ENCODE measurements around the gene PDGFD. TPM values are rescaled to one million over a fixed set of nuclear protein-coding genes. Genes with fewer than 3 reads are reported as not detected.

The PDGFD gene
- total and polyA plus RNA-seq, 9 donors = 42.8 to 134 (median 77.9) TPM

GRCh38 chr11:104159356-104159755 lies 4.6 kb downstream of the PDGFD start:
- no peaks in the 10 kb centered on the region for H3K9me3 ChIP-seq
- H3K36me3 ChIP-seq = no peaks in the 10 kb centered on the region
- WGBS, 3 donors = 86 to 91% (median 88%) methylated on average over 1 of the region's 1 CpG
- TF ChIP-seq POLR2A (IDR thresholded peaks at IDR 0.05) = no peak
- TF ChIP-seq, protein P1, sequence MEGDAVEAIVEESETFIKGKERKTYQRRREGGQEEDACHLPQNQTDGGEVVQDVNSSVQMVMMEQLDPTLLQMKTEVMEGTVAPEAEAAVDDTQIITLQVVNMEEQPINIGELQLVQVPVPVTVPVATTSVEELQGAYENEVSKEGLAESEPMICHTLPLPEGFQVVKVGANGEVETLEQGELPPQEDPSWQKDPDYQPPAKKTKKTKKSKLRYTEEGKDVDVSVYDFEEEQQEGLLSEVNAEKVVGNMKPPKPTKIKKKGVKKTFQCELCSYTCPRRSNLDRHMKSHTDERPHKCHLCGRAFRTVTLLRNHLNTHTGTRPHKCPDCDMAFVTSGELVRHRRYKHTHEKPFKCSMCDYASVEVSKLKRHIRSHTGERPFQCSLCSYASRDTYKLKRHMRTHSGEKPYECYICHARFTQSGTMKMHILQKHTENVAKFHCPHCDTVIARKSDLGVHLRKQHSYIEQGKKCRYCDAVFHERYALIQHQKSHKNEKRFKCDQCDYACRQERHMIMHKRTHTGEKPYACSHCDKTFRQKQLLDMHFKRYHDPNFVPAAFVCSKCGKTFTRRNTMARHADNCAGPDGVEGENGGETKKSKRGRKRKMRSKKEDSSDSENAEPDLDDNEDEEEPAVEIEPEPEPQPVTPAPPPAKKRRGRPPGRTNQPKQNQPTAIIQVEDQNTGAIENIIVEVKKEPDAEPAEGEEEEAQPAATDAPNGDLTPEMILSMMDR (IDR thresholded peaks at IDR 0.05) = no peak
- TF ChIP-seq EP300 (IDR thresholded peaks at IDR 0.05) = no peak
- H3K4me3 ChIP-seq = no peak overlapping the region
- intact Hi-C loops (cut with DNase I) = no loop called here
- no peaks in the 10 kb centered on the region for H3K27me3 ChIP-seq
- no peak overlapping the region for H3K27ac ChIP-seq
- H3K4me1 ChIP-seq (ENCODE audit: insufficient read depth) = peaks cover 8% of the 10 kb centered on the region
- no peak for DNase-seq

GRCh38 chr11:104155375-104155774 lies 8.6 kb downstream of the PDGFD start:
- DNase-seq = no peak
- Histone ChIP-seq H3K27ac (no peak overlapping the region), H3K4me3 (no peak overlapping the region), H3K27me3 (no peaks in the 10 kb centered on the region), H3K36me3 (no peaks in the 10 kb centered on the region), H3K4me1 (ENCODE audit: insufficient read depth) (peaks cover 5% of the 10 kb centered on the region), H3K9me3 (no peaks in the 10 kb centered on the region)
- no peak for TF ChIP-seq EP300 (IDR thresholded peaks at IDR 0.05)
- TF ChIP-seq, protein P1 (IDR thresholded peaks at IDR 0.05) = no peak
- TF ChIP-seq POLR2A (IDR thresholded peaks at IDR 0.05) = no peak
- WGBS, 3 donors = 82 to 84% (median 83%) methylated on average over 1 of the region's 1 CpG
- intact Hi-C loops (cut with DNase I) = no loop called here

DNA sequence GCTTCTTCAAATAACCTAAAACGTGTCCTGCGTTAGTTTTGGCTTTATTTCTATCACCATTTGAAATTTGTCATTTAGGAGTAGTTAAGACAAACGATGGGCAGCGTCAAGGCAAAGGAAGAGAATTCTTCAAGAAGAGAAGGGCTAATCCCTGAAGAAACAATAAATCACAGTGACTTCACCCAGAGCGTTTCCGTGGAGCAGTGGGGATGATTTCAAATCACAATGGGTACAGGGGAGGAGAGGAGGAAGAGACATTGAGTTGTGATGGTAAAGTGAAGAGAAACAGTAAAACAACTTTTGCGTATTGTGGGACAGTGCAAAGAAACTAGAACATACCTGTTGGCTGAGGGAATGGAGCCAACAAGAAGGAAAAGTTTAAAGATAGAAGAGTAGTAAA lies 9.7 kb downstream of the PDGFD start:
- Histone ChIP-seq H3K27me3 (no peaks in the 10 kb centered on the region), H3K27ac (no peak overlapping the region), H3K4me3 (no peak overlapping the region), H3K9me3 (no peaks in the 10 kb centered on the region), H3K36me3 (no peaks in the 10 kb centered on the region), H3K4me1 (ENCODE audit: insufficient read depth) (peaks cover 5% of the 10 kb centered on the region)
- intact Hi-C loops (cut with DNase I) = no loop called here
- no peak for DNase-seq
- 68 to 85% (median 83%) methylated on average over 7 of the region's 7 CpGs for WGBS, 3 donors
- TF ChIP-seq, protein P1 (IDR thresholded peaks at IDR 0.05) = no peak
- no peak for TF ChIP-seq EP300 (IDR thresholded peaks at IDR 0.05)
- no peak for TF ChIP-seq POLR2A (IDR thresholded peaks at IDR 0.05)

GRCh38 chr11:104152941-104153505 lies 10.9 kb downstream of the PDGFD start:
- intact Hi-C loops (cut with DNase I) = no loop called here
- no peaks in the 10 kb centered on the region for H3K9me3 ChIP-seq
- no peak overlapping the region for H3K4me3 ChIP-seq
- no peaks in the 10 kb centered on the region for H3K36me3 ChIP-seq
- H3K4me1 ChIP-seq (ENCODE audit: insufficient read depth) = peaks cover 5% of the 10 kb centered on the region
- TF ChIP-seq POLR2A (IDR thresholded peaks at IDR 0.05) = no peak
- TF ChIP-seq, protein P1 (IDR thresholded peaks at IDR 0.05) = no peak
- TF ChIP-seq EP300 (IDR thresholded peaks at IDR 0.05) = no peak
- H3K27ac ChIP-seq = no peak overlapping the region
- H3K27me3 ChIP-seq = no peaks in the 10 kb centered on the region
- no peak for DNase-seq

Data from ovary (tissue), 9 donors.